ENCODE data around the gene CALCR.

GRCh38 chr7:93378131-93378760 lies 196.3 kb downstream of the CALCR start:
- TF ChIP-seq POLR2A (IDR thresholded peaks at IDR 0.05; ENCODE audit: low read depth, low read length) (no peak), TAF1 (IDR thresholded peaks at IDR 0.05; ENCODE audit: low read depth, low read length) (no peak)

Data from GM12891 (cell line).